GM12878 (cell line): ENCODE measurements around the gene ZNF200. TPM values are rescaled to one million over a fixed set of nuclear protein-coding genes. Genes with fewer than 3 reads are reported as not detected.

Experiments
- ATAC-seq: fragments of 200-7000 bp; cut with Tn5 transposase; 3 replicates; pipeline ENCODE4 v1.9.1; 2020; ENCODE audit warnings: mild to moderate bottlenecking, moderate library complexity
- BruUV-seq: library from RNA; stranded (reverse); fragments of 400-500 nt; replicated peaks from 2 replicates; lab custom pipeline; 2021; lab: Mats Ljungman, UMichigan
- CTCF ChIA-PET: fragments of 300-600 bp; sonication (Branson Sonifier 250); formaldehyde crosslinking; extraction: SDS; loops from one replicate; lab custom pipeline; 2021; ENCODE audit warnings: inconsistent platforms; lab: Yijun Ruan, JAX
- POLR2A ChIA-PET: fragments of 350-600 bp; formaldehyde crosslinking; extraction: SDS; loops from one replicate; lab custom pipeline; 2021; ENCODE audit warnings: inconsistent platforms; lab: Charles Lee
- RAD21 ChIA-PET: fragments of 300-600 bp; sonication (Branson Sonifier 250); formaldehyde crosslinking; loops from one replicate; lab custom pipeline; 2023; ENCODE audit warnings: antibody characterized with exemption; ENCODE audit not compliant: unreplicated experiment; lab: Charles Lee
- SMC1A ChIA-PET: fragments of 300-600 bp; sonication (Branson Sonifier 250); formaldehyde crosslinking; loops from one replicate; lab custom pipeline; 2023; ENCODE audit not compliant: unreplicated experiment, uncharacterized antibody; lab: Charles Lee
- DNase-seq: peaks from one replicate; pipeline ENCODE4 v3.0.0-alpha.2; 2011; ENCODE audit warnings: low read depth, low spot score
- FAIRE-seq: peaks from 3 replicates; lab custom pipeline; 2011; peaks lifted over from hg19 to GRCh38; lab: Jason Lieb, UNC
- H2AFZ ChIP-seq: 2 replicates; pipeline ENCODE4 v1.6.0; 2011; ENCODE audit warnings: low read depth, low read length, control low read depth; ENCODE audit not compliant: control insufficient read depth
- H3K27ac ChIP-seq: 2 replicates; pipeline ENCODE4 v1.5.1; 2011; ENCODE audit warnings: control low read depth; ENCODE audit not compliant: control insufficient read depth, insufficient read depth
- H3K27me3 ChIP-seq, 2 experiments: replicated peaks in 1 of 2; 2 replicates each; pipeline versions ENCODE4 v1.6.0 to v1.6.1; 2011; ENCODE audit warnings: low read length in 1 of 2; ENCODE audit not compliant: control insufficient read depth in 2 of 2, insufficient read depth in 2 of 2
- H3K36me3 ChIP-seq, 2 experiments: 2 replicates each; pipeline ENCODE4 v1.5.1; 2011; ENCODE audit warnings: low read length in 1 of 2; ENCODE audit not compliant: control insufficient read depth in 2 of 2, insufficient read depth in 2 of 2
- H3K4me1 ChIP-seq: 2 replicates; pipeline ENCODE4 v1.6.1; 2011; ENCODE audit warnings: mild to moderate bottlenecking, low read length, moderate library complexity, mixed read lengths; ENCODE audit not compliant: control insufficient read depth, insufficient read depth
- H3K4me2 ChIP-seq: 2 replicates; pipeline ENCODE4 v1.6.0; 2011; ENCODE audit warnings: control low read depth; ENCODE audit not compliant: control insufficient read depth, insufficient read depth
- H3K4me3 ChIP-seq: fragments of 200-600 bp; sonication (generic); 2 replicates; pipeline ENCODE4 v1.5.1; 2016
- H3K79me2 ChIP-seq: 2 replicates; pipeline ENCODE4 v1.6.0; 2011; ENCODE audit warnings: low read length; ENCODE audit not compliant: control insufficient read depth, insufficient read depth
- H3K9ac ChIP-seq: 2 replicates; pipeline ENCODE4 v1.8.0; 2011; ENCODE audit warnings: low read length, control low read depth, mixed read lengths; ENCODE audit not compliant: control insufficient read depth, insufficient read depth
- H3K9me3 ChIP-seq: replicated peaks from 3 replicates; pipeline ENCODE4 v1.5.1; 2011; ENCODE audit warnings: mild to moderate bottlenecking, low read length; ENCODE audit not compliant: control insufficient read depth, insufficient read depth
- H4K20me1 ChIP-seq: 2 replicates; pipeline ENCODE4 v1.6.0; 2011; ENCODE audit not compliant: control insufficient read depth, insufficient read depth
- BCL11A ChIP-seq: IDR thresholded peaks from 2 replicates; pipeline ENCODE4 v1.6.1; 2011; ENCODE audit warnings: low read depth, low read length
- CHD2 ChIP-seq: IDR thresholded peaks from 2 replicates; pipeline ENCODE4 v1.6.1; 2011; ENCODE audit warnings: low read depth, low read length, improper control_type of control experiment, borderline replicate concordance
- CUX1 ChIP-seq: IDR thresholded peaks from 2 replicates; pipeline ENCODE4 v1.6.1; 2012; ENCODE audit warnings: improper control_type of control experiment, low read depth, low read length; ENCODE audit not compliant: insufficient replicate concordance
- JUNB ChIP-seq: IDR thresholded peaks from 2 replicates; pipeline ENCODE4 v1.6.1; 2016; ENCODE audit warnings: antibody characterized with exemption, mild to moderate bottlenecking
- KDM1A ChIP-seq: fragments of 200-600 bp; sonication (generic); IDR thresholded peaks from 2 replicates; pipeline ENCODE4 v1.6.1; 2016; ENCODE audit warnings: borderline replicate concordance
- KLF5 ChIP-seq: fragments of 450-650 bp; IDR thresholded peaks from 2 replicates; pipeline ENCODE4 v1.6.1; 2014; ENCODE audit warnings: mild to moderate bottlenecking; ENCODE audit not compliant: partially characterized antibody
- MLLT1 ChIP-seq: fragments of 450-650 bp; IDR thresholded peaks from 2 replicates; pipeline ENCODE4 v1.6.1; 2016; ENCODE audit warnings: mild to moderate bottlenecking
- MTA3 ChIP-seq: IDR thresholded peaks from 2 replicates; pipeline ENCODE4 v1.6.1; 2012; ENCODE audit warnings: low read length, inconsistent platforms, borderline replicate concordance
- PAX5 ChIP-seq: IDR thresholded peaks from 2 replicates; pipeline ENCODE4 v1.6.1; 2011; ENCODE audit warnings: low read depth, low read length, borderline replicate concordance
- USF1 ChIP-seq: IDR thresholded peaks from 2 replicates; pipeline ENCODE4 v1.6.1; 2011; ENCODE audit warnings: borderline replicate concordance, low read depth, mild to moderate bottlenecking, moderate library complexity, mixed read lengths, low read length; ENCODE audit not compliant: insufficient read depth; ENCODE audit errors: extremely low read length
- ZBTB40 ChIP-seq: fragments of 450-650 bp; IDR thresholded peaks from 2 replicates; pipeline ENCODE4 v1.6.1; 2016; ENCODE audit warnings: mild to moderate bottlenecking, moderate library complexity, borderline replicate concordance
- ZNF274 ChIP-seq: IDR thresholded peaks from one replicate; pipeline ENCODE4 v1.8.0; 2011; ENCODE audit not compliant: insufficient read length, insufficient read depth
- ZSCAN29 ChIP-seq: fragments of 450-650 bp; IDR thresholded peaks from 2 replicates; pipeline ENCODE4 v1.6.1; 2017; ENCODE audit warnings: mild to moderate bottlenecking, moderate library complexity
- WGBS: methylation state at CpG from one replicate; pipeline ENCODE4 v1.1.6; 2016; ENCODE audit warnings: low lambda C conversion rate; ENCODE audit not compliant: insufficient replicate concordance, insufficient coverage; ENCODE audit errors: missing lambda C conversion rate; 5-methylcytosine and 5-hydroxymethylcytosine counted together
- in situ Hi-C: fragments of 300-500 bp; cut with MboI; formaldehyde crosslinking; loops from 9 replicates; pipeline ENCODE4 v1.14.3; 2018; ENCODE audit warnings: mixed read lengths
- intact Hi-C: fragments of 100-400 bp; cut with micrococcal nuclease; formaldehyde crosslinking; loops from one replicate; pipeline ENCODE4 v1.14.2; 2022; ENCODE audit not compliant: unreplicated experiment
- polyA plus RNA-seq, 11 experiments: library from polyadenylated mRNA; depleted of rRNA in 4 of 11; unstranded in 6 of 11; stranded (reverse) in 5 of 11; fragments of >200 nt; fragmentation: Nextera tagmentation in 4 of 11; fragmentation: Illumina TruSeq in 1 of 11; extraction: Ambion mirVana in 4 of 11; extraction: Trizol in 1 of 11; gene quantifications; 1 replicate in 1 of 11; 2 replicates in 10 of 11; pipeline versions ENCODE4 v1.2.1 to v1.2.3, GENCODE V29; 2011 to 2016; ENCODE audit warnings: inconsistent platforms in 2 of 11, missing spikeins in 2 of 11, low read depth in 1 of 11
- total RNA-seq, 4 experiments: library from RNA; depleted of rRNA in 3 of 4; stranded (reverse); fragments of >200 nt in 3 of 4; fragmentation: Illumina TruSeq in 1 of 4; extraction: Trizol in 1 of 4; gene quantifications; 2 replicates each; pipeline versions ENCODE4 v1.2.1 to v1.2.3, GENCODE V29; 2013 to 2021

Gene ZNF200
- total and polyA plus RNA-seq, 10 of the 15 experiments (the other 5 are each of a cell fraction or from before 2014, with no cell fraction given) = 4.0 to 13.9 (median 9.6) TPM

GRCh38 chr16:3276679-3277078 is 41.7 kb upstream of the ZNF200 start:
- Histone ChIP-seq H3K27me3 (no peaks in the 10 kb centered on the region), H3K4me3 (no peak overlapping the region), H3K9ac (no peak overlapping the region), H3K79me2 (no peaks in the 10 kb centered on the region), H3K4me2 (no peak overlapping the region), H3K9me3 (no peaks in the 10 kb centered on the region), H3K27ac (no peak overlapping the region), H3K36me3 (no peaks in the 10 kb centered on the region), H2AFZ (no peak overlapping the region), H4K20me1 (no peaks in the 10 kb centered on the region), H3K4me1 (no peaks in the 10 kb centered on the region)
- FAIRE-seq = no peak
- WGBS = 38% methylated on average over 5 of the region's 5 CpGs
- in situ Hi-C loops = no loop called here
- ChIA-PET CTCF (interaction anchor here (1.7 kb wide), 1 partner anchor 9 kb away, joined by 12 read pairs; no protein-coding TSS in a partner anchor), SMC1A (interaction anchor here (0.6 to 1.6 kb wide), 3 partner anchors 9 to 735 kb away, joined by 3 to 9 read pairs (median 4); no protein-coding TSS in a partner anchor), POLR2A (interaction anchor here (0.7 to 1.0 kb wide), 4 partner anchors 22 to 151 kb away, joined by 3 to 9 read pairs (median 5); no protein-coding TSS in a partner anchor), RAD21 (interaction anchor here (0.6 kb wide), 1 partner anchor 184 kb away, joined by 3 read pairs; no protein-coding TSS in a partner anchor)
- DNase-seq = no peak
- intact Hi-C loops = no loop called here
- no peak for ATAC-seq
- no TSS peak for BruUV-seq
- TF ChIP-seq KDM1A (no peak), MTA3 (no peak), CUX1 (no peak), ZSCAN29 (no peak), USF1 (no peak), CHD2 (no peak), BCL11A (no peak), PAX5 (no peak), KLF5 (no peak), MLLT1 (no peak), ZNF274 (no peak), JUNB (no peak), ZBTB40 (no peak)
